ENCODE measurements around the gene NADSYN1.

DNA sequence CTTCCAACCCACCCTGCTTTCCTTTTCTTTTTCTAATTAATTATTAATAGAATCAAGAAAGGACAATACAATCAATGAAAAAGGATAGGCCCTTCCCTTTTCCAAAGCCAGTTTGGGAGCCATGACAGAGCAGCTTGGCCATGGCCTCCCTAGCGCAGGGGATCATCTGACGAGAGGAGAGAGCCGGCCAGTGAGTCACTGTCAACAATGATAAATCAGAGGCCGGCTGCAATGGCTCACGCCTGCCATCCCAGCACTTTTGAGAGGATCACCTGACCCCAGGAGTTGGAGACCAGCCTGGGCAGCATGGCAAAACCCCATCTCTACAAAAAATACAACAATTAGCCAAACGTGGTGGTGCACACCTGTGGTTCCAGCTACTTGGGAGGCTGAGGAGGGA is 46.5 kb downstream of the NADSYN1 start:
- TF ChIP-seq, protein P1, sequence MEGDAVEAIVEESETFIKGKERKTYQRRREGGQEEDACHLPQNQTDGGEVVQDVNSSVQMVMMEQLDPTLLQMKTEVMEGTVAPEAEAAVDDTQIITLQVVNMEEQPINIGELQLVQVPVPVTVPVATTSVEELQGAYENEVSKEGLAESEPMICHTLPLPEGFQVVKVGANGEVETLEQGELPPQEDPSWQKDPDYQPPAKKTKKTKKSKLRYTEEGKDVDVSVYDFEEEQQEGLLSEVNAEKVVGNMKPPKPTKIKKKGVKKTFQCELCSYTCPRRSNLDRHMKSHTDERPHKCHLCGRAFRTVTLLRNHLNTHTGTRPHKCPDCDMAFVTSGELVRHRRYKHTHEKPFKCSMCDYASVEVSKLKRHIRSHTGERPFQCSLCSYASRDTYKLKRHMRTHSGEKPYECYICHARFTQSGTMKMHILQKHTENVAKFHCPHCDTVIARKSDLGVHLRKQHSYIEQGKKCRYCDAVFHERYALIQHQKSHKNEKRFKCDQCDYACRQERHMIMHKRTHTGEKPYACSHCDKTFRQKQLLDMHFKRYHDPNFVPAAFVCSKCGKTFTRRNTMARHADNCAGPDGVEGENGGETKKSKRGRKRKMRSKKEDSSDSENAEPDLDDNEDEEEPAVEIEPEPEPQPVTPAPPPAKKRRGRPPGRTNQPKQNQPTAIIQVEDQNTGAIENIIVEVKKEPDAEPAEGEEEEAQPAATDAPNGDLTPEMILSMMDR (IDR thresholded peaks at IDR 0.05 in 2 of 3, conservative IDR thresholded peaks at IDR 0.05 in 1 of 3; ENCODE audit: borderline replicate concordance in 1 of 3, insufficient read depth in 1 of 3, low read depth in 2 of 3, low read length in 2 of 3), result no peak
- TF ChIP-seq FOSL1 (IDR thresholded peaks at IDR 0.05; ENCODE audit: low read depth) (no peak), POLR2AphosphoS5 (IDR thresholded peaks at IDR 0.05; ENCODE audit: low read depth, low read length) (no peak), YY1 (IDR thresholded peaks at IDR 0.05; ENCODE audit: extremely low read depth, insufficient replicate concordance, low read depth, low read length) (no peak), RAD21 (IDR thresholded peaks at IDR 0.05; ENCODE audit: low read depth) (no peak)
- TF ChIP-seq, protein P2, sequence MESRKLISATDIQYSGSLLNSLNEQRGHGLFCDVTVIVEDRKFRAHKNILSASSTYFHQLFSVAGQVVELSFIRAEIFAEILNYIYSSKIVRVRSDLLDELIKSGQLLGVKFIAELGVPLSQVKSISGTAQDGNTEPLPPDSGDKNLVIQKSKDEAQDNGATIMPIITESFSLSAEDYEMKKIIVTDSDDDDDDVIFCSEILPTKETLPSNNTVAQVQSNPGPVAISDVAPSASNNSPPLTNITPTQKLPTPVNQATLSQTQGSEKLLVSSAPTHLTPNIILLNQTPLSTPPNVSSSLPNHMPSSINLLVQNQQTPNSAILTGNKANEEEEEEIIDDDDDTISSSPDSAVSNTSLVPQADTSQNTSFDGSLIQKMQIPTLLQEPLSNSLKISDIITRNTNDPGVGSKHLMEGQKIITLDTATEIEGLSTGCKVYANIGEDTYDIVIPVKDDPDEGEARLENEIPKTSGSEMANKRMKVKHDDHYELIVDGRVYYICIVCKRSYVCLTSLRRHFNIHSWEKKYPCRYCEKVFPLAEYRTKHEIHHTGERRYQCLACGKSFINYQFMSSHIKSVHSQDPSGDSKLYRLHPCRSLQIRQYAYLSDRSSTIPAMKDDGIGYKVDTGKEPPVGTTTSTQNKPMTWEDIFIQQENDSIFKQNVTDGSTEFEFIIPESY (IDR thresholded peaks at IDR 0.05; ENCODE audit: extremely low read depth, insufficient replicate concordance, low read length), result no peak
- TF ChIP-seq, protein P3, sequence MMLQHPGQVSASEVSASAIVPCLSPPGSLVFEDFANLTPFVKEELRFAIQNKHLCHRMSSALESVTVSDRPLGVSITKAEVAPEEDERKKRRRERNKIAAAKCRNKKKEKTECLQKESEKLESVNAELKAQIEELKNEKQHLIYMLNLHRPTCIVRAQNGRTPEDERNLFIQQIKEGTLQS (IDR thresholded peaks at IDR 0.05), result no peak

All from HCT116 (cell line).